H1 (cell line): ENCODE results near the gene NDUFA13. TPM values are rescaled to one million over a fixed set of nuclear protein-coding genes. Genes with fewer than 3 reads are reported as not detected.

Experiments
- CTCF ChIA-PET: fragments of 300-600 bp; sonication (Branson Sonifier 250); formaldehyde crosslinking; loops from one replicate; lab custom pipeline; 2021; ENCODE audit not compliant: partially characterized antibody; lab: Charles Lee
- POLR2A ChIA-PET: fragments of 300-600 bp; sonication (Branson Sonifier 250); formaldehyde crosslinking; loops from one replicate; lab custom pipeline; 2021; ENCODE audit warnings: inconsistent platforms; ENCODE audit not compliant: partially characterized antibody; lab: Charles Lee
- DNase-seq, 2 experiments: peaks; one replicate each; pipeline versions ENCODE4 v3.0.0 to v3.0.0-alpha.2; 2010 to 2022; ENCODE audit warnings: low spot score in 2 of 2, low read depth in 1 of 2, mixed read lengths in 1 of 2
- FAIRE-seq: peaks from 2 replicates; lab custom pipeline; 2011; peaks lifted over from hg19 to GRCh38; lab: Jason Lieb, UNC
- H2AFZ ChIP-seq: 2 replicates; pipeline ENCODE4 v1.8.1; 2012; ENCODE audit warnings: low read length, inconsistent platforms
- H2AK5ac ChIP-seq: 2 replicates; pipeline ENCODE4 v1.6.1; 2013; ENCODE audit warnings: low read depth, low read length
- H2BK120ac ChIP-seq: replicated peaks from 2 replicates; pipeline ENCODE3; 2013; ENCODE audit warnings: low read depth, low read length, inconsistent platforms
- H2BK12ac ChIP-seq: 2 replicates; pipeline ENCODE4 v1.6.1; 2013; ENCODE audit warnings: low read depth, low read length
- H2BK15ac ChIP-seq: 2 replicates; pipeline ENCODE4 v1.6.1; 2013; ENCODE audit warnings: low read length
- H2BK20ac ChIP-seq: 2 replicates; pipeline ENCODE4 v1.6.1; 2013; ENCODE audit warnings: low read length
- H2BK5ac ChIP-seq: 2 replicates; pipeline ENCODE4 v1.6.1; 2013; ENCODE audit warnings: low read depth, low read length
- H3K14ac ChIP-seq: 2 replicates; pipeline ENCODE4 v1.6.1; 2013; ENCODE audit warnings: inconsistent platforms; ENCODE audit not compliant: insufficient read length
- H3K18ac ChIP-seq: 2 replicates; pipeline ENCODE4 v1.6.1; 2013; ENCODE audit warnings: low read length; ENCODE audit errors: extremely low read depth
- H3K23ac ChIP-seq: 2 replicates; pipeline ENCODE4 v1.6.1; 2013; ENCODE audit warnings: inconsistent platforms; ENCODE audit not compliant: insufficient read length
- H3K23me2 ChIP-seq: 2 replicates; pipeline ENCODE4 v1.6.1; 2013; ENCODE audit warnings: low read depth, low read length
- H3K27ac ChIP-seq: 2 replicates; pipeline ENCODE4 v1.6.1; 2011; ENCODE audit warnings: low read depth, low read length, inconsistent platforms
- H3K27me3 ChIP-seq, 4 experiments: replicated peaks in 1 of 4; 1 replicate in 1 of 4; 2 replicates in 3 of 4; pipeline versions ENCODE4 v1.6.1 to v1.8.1; 2011 to 2013; ENCODE audit warnings: low read length in 3 of 4, mild to moderate bottlenecking in 3 of 4, inconsistent platforms in 2 of 4, mixed read lengths in 2 of 4, moderate library complexity in 1 of 4; ENCODE audit not compliant: control insufficient read depth in 3 of 4, insufficient read depth in 3 of 4; ENCODE audit errors: extremely low read depth in 1 of 4
- H3K36me3 ChIP-seq, 4 experiments: 2 replicates each; pipeline versions ENCODE4 v1.6.1 to v1.8.1; 2011 to 2013; ENCODE audit warnings: mild to moderate bottlenecking in 4 of 4, low read length in 3 of 4, moderate library complexity in 2 of 4, control low read depth in 1 of 4, inconsistent platforms in 1 of 4; ENCODE audit not compliant: insufficient read depth in 4 of 4, control insufficient read depth in 2 of 4
- H3K4ac ChIP-seq: replicated peaks from 2 replicates; pipeline ENCODE3; 2013; ENCODE audit warnings: low read length, low read depth, mixed read lengths, inconsistent platforms; ENCODE audit not compliant: insufficient read length
- H3K4me1 ChIP-seq, 4 experiments: replicated peaks in 1 of 4; 1 replicate in 1 of 4; 2 replicates in 3 of 4; pipeline versions ENCODE4 v1.6.1 to v1.8.1; 2011 to 2013; ENCODE audit warnings: low read length in 3 of 4, inconsistent platforms in 2 of 4, mixed read lengths in 1 of 4; ENCODE audit not compliant: insufficient read depth in 4 of 4, control insufficient read depth in 3 of 4
- H3K4me2 ChIP-seq, 2 experiments: 2 replicates each; pipeline versions ENCODE4 v1.6.1 to v1.8.1; 2011 to 2013; ENCODE audit warnings: low read depth in 2 of 2, low read length in 2 of 2, control low read depth in 1 of 2, inconsistent platforms in 1 of 2, mild to moderate bottlenecking in 1 of 2; ENCODE audit not compliant: insufficient read depth in 1 of 2
- H3K4me3 ChIP-seq, 4 experiments: fragments of 200-600, 300-600 bp in 1 of 4; sonication (generic), shearing (Covaris generic), sonication (Bioruptor Twin) in 1 of 4; 2 replicates each; pipeline versions ENCODE4 v1.5.1 to v1.8.1; 2011 to 2016; ENCODE audit warnings: low read length in 4 of 4, low read depth in 3 of 4, control low read depth in 2 of 4, inconsistent platforms in 2 of 4, mild to moderate bottlenecking in 2 of 4, mixed read lengths in 1 of 4, moderate library complexity in 1 of 4; ENCODE audit not compliant: insufficient read depth in 2 of 4; ENCODE audit errors: extremely low read depth in 1 of 4
- H3K56ac ChIP-seq: replicated peaks from 2 replicates; pipeline ENCODE3; 2013; ENCODE audit warnings: low read depth, mild to moderate bottlenecking, mixed read lengths, low read length, inconsistent platforms; ENCODE audit not compliant: insufficient read length
- H3K79me1 ChIP-seq: 2 replicates; pipeline ENCODE4 v1.6.1; 2013; ENCODE audit warnings: low read depth, low read length, control low read depth
- H3K79me2 ChIP-seq, 2 experiments: 2 replicates each; pipeline versions ENCODE4 v1.6.1 to v1.8.1; 2012 to 2013; ENCODE audit warnings: low read length in 2 of 2, mild to moderate bottlenecking in 2 of 2, inconsistent platforms in 1 of 2; ENCODE audit not compliant: insufficient read depth in 2 of 2, control insufficient read depth in 1 of 2
- H3K9ac ChIP-seq, 4 experiments: replicated peaks in 1 of 4; 1 replicate in 1 of 4; 2 replicates in 3 of 4; pipeline versions ENCODE4 v1.6.1 to v1.8.1; 2011 to 2013; ENCODE audit warnings: low read depth in 3 of 4, low read length in 3 of 4, control low read depth in 2 of 4, mild to moderate bottlenecking in 2 of 4, moderate library complexity in 2 of 4, inconsistent platforms in 1 of 4; ENCODE audit errors: extremely low read depth in 1 of 4
- H3K9me3 ChIP-seq, 2 experiments: 2 replicates each; pipeline versions ENCODE4 v1.6.1 to v1.8.1; 2012 to 2013; ENCODE audit warnings: mild to moderate bottlenecking in 2 of 2, moderate library complexity in 2 of 2, control low read depth in 1 of 2, inconsistent platforms in 1 of 2, low read depth in 1 of 2, low read length in 1 of 2, mixed read lengths in 1 of 2; ENCODE audit not compliant: insufficient read depth in 2 of 2
- H4K20me1 ChIP-seq, 2 experiments: replicated peaks in 1 of 2; 2 replicates each; pipeline versions ENCODE3 to v1.8.1; 2011 to 2013; ENCODE audit warnings: inconsistent platforms in 2 of 2, low read length in 2 of 2, mild to moderate bottlenecking in 1 of 2; ENCODE audit not compliant: insufficient read depth in 2 of 2, control insufficient read depth in 1 of 2
- H4K5ac ChIP-seq: 2 replicates; pipeline ENCODE4 v1.6.1; 2013; ENCODE audit warnings: low read length, low read depth, mixed read lengths, inconsistent platforms; ENCODE audit not compliant: insufficient read length
- H4K8ac ChIP-seq: 2 replicates; pipeline ENCODE4 v1.8.0; 2013; ENCODE audit warnings: mild to moderate bottlenecking, moderate library complexity, low read length, inconsistent platforms; ENCODE audit not compliant: insufficient read depth; ENCODE audit errors: extremely low read depth
- H4K91ac ChIP-seq: replicated peaks from 2 replicates; pipeline ENCODE3; 2013; ENCODE audit warnings: low read length, mixed read lengths, inconsistent platforms; ENCODE audit not compliant: insufficient read length
- EP300 ChIP-seq, 2 experiments: IDR thresholded peaks; 1 replicate in 1 of 2; 2 replicates in 1 of 2; pipeline ENCODE4 v1.6.1; 2011 to 2012; ENCODE audit warnings: low read depth in 2 of 2, low read length in 2 of 2, mild to moderate bottlenecking in 2 of 2, borderline replicate concordance in 1 of 2, inconsistent platforms in 1 of 2, moderate library complexity in 1 of 2
- JUN ChIP-seq: IDR thresholded peaks from 2 replicates; pipeline ENCODE4 v1.6.1; 2011; ENCODE audit warnings: low read depth, mild to moderate bottlenecking, improper control_type of control experiment, low read length
- POLR2A ChIP-seq, 2 experiments: IDR thresholded peaks; 1 replicate in 1 of 2; 2 replicates in 1 of 2; pipeline ENCODE4 v1.6.1; 2011; ENCODE audit warnings: low read depth in 2 of 2, low read length in 2 of 2, mild to moderate bottlenecking in 2 of 2; ENCODE audit errors: control extremely low read depth in 1 of 2
- POLR2AphosphoS5 ChIP-seq: IDR thresholded peaks from 2 replicates; pipeline ENCODE4 v1.6.1; 2011; ENCODE audit warnings: low read depth, low read length
- POU5F1 ChIP-seq: IDR thresholded peaks from 2 replicates; pipeline ENCODE4 v1.6.1; 2011; ENCODE audit warnings: low read depth, mild to moderate bottlenecking, low read length, moderate library complexity
- WGBS, 2 experiments: shearing (Covaris generic) in 1 of 2; methylation state at CpG; one replicate each; pipeline versions ENCODE4 v1.1.6 to v1.1.7; 2013 to 2015; ENCODE audit warnings: low lambda C conversion rate in 2 of 2, mixed read lengths in 2 of 2, inconsistent platforms in 1 of 2, low coverage in 1 of 2, missing lambda C conversion rate in 1 of 2; ENCODE audit not compliant: insufficient replicate concordance in 2 of 2, insufficient coverage in 1 of 2, insufficient read length in 1 of 2; ENCODE audit errors: extremely low coverage in 1 of 2, missing lambda C conversion rate in 1 of 2; 5-methylcytosine and 5-hydroxymethylcytosine counted together
- polyA plus RNA-seq, 7 experiments: library from polyadenylated mRNA; depleted of rRNA in 3 of 7; stranded (reverse) in 5 of 7; unstranded in 2 of 7; fragments of >200 nt in 5 of 7; fragments of 200-250 nt in 2 of 7; gene quantifications; 1 replicate in 5 of 7; 2 replicates in 1 of 7; 4 replicates in 1 of 7; pipeline versions ENCODE4 v1.2.1 to v1.2.3, GENCODE V29; 2011 to 2013; ENCODE audit warnings: missing spikeins in 2 of 7, mixed read lengths in 2 of 7
- total RNA-seq: library from RNA; stranded (reverse); fragmentation: NEBNext Ultra II Directional; extraction: Animal tissue kit (Norgen Biotek cat#: 25700); gene quantifications from 2 replicates; pipeline ENCODE4 v1.2.1, GENCODE V29; 2021

Gene NDUFA13
- total and polyA plus RNA-seq, 2 of the 8 experiments (the other 6 are each of a cell fraction or from before 2014, with no cell fraction given) = 413 to 1,105 TPM

GRCh38 chr19:19508217-19508616 is 7.8 kb upstream of the NDUFA13 start:
- H3K36me3 ChIP-seq = peaks cover 7 to 35% (median 18%) of the 10 kb centered on the region in 4 experiments; a peak in 5 of 8 replicates
- POLR2A ChIA-PET = interaction anchor here (0.6 to 1.6 kb wide), 9 partner anchors 8 to 103 kb away, joined by 3 to 6 read pairs (median 3); partner anchors contain the start of genes GATAD2A and NDUFA13

More at GRCh38 chr19:19508217-19508616, 7.8 kb upstream of the NDUFA13 start:
- Histone ChIP-seq H3K27me3 (no peaks in the 10 kb centered on the region), H2BK5ac (no peak overlapping the region), H2BK20ac (no peak overlapping the region), H3K9me3 (no peaks in the 10 kb centered on the region), H3K14ac (no peak overlapping the region), H3K56ac (no peak overlapping the region), H3K9ac (no peak overlapping the region), H3K4me3 (no peak overlapping the region), H2BK12ac (no peak overlapping the region), H3K27ac (peak overlapping the region; percentile 10; the same call in 1 of the 2 replicates), H4K91ac (no peak overlapping the region), H3K23ac (no peak overlapping the region), H3K18ac (no peak overlapping the region), H4K8ac (no peak overlapping the region), H3K4me1 (no peaks in the 10 kb centered on the region), H3K79me2 (no peaks in the 10 kb centered on the region), H2AK5ac (no peak overlapping the region), H2BK15ac (no peak overlapping the region), H3K79me1 (peaks cover 3% of the 10 kb centered on the region), H3K4me2 (no peak overlapping the region), H3K23me2 (peaks cover 2% of the 10 kb centered on the region; the same call in 1 of the 2 replicates), H2AFZ (no peak overlapping the region), H4K5ac (no peak overlapping the region), H2BK120ac (no peak overlapping the region), H4K20me1 (peaks cover 0 to 2% of the 10 kb centered on the region in 2 experiments), H3K4ac (no peak overlapping the region)
- DNase-seq = no peak
- CTCF ChIA-PET = interaction anchor here (0.6 to 3.2 kb wide), 6 partner anchors 13 to 166 kb away, joined by 3 to 22 read pairs (median 4); no protein-coding TSS in a partner anchor
- TF ChIP-seq POU5F1 (no peak), EP300 (IDR thresholded peaks at IDR 0.05; ENCODE audit: borderline replicate concordance in 1 of 2, low read depth in 2 of 2, low read length in 2 of 2) (no peak), POLR2AphosphoS5 (peak; percentile 43; the same call in 1 of the 2 replicates), JUN (no peak), POLR2A (IDR thresholded peaks at IDR 0.05; ENCODE audit: control extremely low read depth in 1 of 2, low read depth in 2 of 2, low read length in 2 of 2) (peak in 1 of 2 experiments; percentile 50; a peak in 1 of 3 replicates)
- WGBS, 2 experiments = 89% methylated on average over 11 of the region's 11 CpGs; no CpG with 5 or more reads in 1 of the 2 experiments
- FAIRE-seq = no peak
